ENCODE measurements around the gene CST9.

The CST9 gene

DNA sequence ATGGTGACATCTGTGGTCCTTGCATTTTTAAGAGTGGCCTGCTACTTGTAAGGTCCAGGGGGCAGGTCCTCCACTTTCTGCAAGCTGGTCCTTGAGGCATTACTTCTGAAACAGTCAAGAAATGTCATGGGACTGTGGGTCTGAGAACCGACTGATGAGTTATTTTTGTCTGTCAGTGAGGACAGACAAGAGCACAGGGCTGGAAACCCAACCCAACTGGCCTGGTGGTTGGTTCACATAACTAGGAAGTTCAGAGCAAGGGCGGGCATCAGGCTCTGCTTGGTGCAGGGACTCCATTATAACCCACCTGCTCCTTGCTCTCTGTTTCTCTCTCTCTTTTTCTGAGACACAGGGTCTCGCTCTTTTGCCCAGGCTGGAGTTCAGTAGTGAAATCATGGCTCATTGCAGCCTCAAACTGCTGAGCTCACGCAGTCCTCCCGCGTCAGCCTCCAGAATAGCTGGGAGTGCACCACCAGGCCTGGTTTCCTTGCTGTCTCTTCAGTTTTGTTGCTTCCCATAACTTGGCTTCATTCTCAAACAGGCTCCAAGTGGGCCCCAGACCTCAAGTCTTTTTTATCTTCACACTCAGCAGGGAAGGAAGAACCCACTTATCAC, 22.8 kb upstream of the CST9 start:
- Mint-ChIP-seq H3K27me3 (ENCODE audit: low read depth) (no peaks in the 10 kb centered on the region), H3K27ac (no peak overlapping the region), H3K36me3 (ENCODE audit: low read depth) (peaks cover 9% of the 10 kb centered on the region), H3K9me3 (no peaks in the 10 kb centered on the region), H3K4me3 (no peak overlapping the region), H3K4me1 (peaks cover 7% of the 10 kb centered on the region)
- no peak for TF ChIP-seq CTCF (IDR thresholded peaks at IDR 0.05; ENCODE audit: unreplicated experiment in 3 of 3)

GRCh38 chr20:23627501-23627900, 21.8 kb upstream of the CST9 start:
- TF ChIP-seq CTCF (IDR thresholded peaks at IDR 0.05; ENCODE audit: unreplicated experiment in 3 of 3), result no peak
- Mint-ChIP-seq H3K36me3 (ENCODE audit: low read depth) (peaks cover 9% of the 10 kb centered on the region), H3K4me1 (peaks cover 4% of the 10 kb centered on the region), H3K27ac (no peak overlapping the region), H3K9me3 (no peaks in the 10 kb centered on the region), H3K27me3 (ENCODE audit: low read depth) (no peaks in the 10 kb centered on the region), H3K4me3 (no peak overlapping the region)

- Mint-ChIP-seq H3K27ac (no peak overlapping the region), H3K4me1 (peaks cover 4% of the 10 kb centered on the region), H3K27me3 (ENCODE audit: low read depth) (no peaks in the 10 kb centered on the region), H3K36me3 (ENCODE audit: low read depth) (peaks cover 9% of the 10 kb centered on the region), H3K9me3 (peaks cover 2% of the 10 kb centered on the region), H3K4me3 (no peak overlapping the region)
- no peak for TF ChIP-seq CTCF (IDR thresholded peaks at IDR 0.05; ENCODE audit: unreplicated experiment in 3 of 3)
Measured at GRCh38 chr20:23626040-23626620, 20.4 kb upstream of the CST9 start.

DNA sequence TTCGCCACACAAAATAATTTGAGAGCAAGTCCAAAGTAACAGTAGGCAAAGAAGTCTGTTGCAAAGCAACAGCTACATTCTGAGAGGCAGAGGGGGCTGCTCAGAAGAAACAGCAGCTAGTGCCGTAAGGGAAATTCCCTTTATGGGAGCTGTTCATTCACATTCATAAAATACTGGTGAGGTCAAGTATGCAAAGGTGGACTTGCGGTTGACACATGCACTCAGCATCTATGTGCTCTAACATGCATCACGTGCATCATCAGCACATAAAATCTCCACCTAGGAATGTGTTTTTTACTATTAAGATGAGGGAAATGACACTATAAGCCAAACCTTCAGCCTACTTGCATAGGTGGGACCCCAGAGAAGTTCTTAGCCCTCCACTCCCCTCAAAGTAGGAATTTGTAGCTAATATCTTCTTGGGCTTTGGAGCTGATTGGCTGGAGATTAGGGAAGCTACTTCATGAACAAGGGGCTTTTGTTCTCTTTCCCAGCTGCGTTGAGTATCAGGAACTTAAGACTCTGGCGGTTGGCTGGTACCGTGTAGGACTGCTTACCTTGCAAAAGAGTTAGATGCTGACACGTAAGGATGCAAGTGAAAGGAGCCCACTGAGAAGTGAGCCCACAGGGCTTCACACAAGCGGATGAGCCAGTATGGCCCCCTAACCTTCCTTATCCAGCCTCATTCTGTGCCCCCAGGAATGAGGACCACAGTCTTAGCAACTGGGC, 19.7 kb upstream of the CST9 start:
- no peak for TF ChIP-seq CTCF (IDR thresholded peaks at IDR 0.05; ENCODE audit: unreplicated experiment in 3 of 3)
- Mint-ChIP-seq H3K9me3 (peaks cover 2% of the 10 kb centered on the region), H3K27ac (no peak overlapping the region), H3K4me3 (no peak overlapping the region), H3K4me1 (peaks cover 4% of the 10 kb centered on the region), H3K36me3 (ENCODE audit: low read depth) (peaks cover 9% of the 10 kb centered on the region), H3K27me3 (ENCODE audit: low read depth) (no peaks in the 10 kb centered on the region)

- Mint-ChIP-seq H3K27ac (no peak overlapping the region), H3K4me1 (peaks cover 4% of the 10 kb centered on the region), H3K4me3 (no peak overlapping the region), H3K9me3 (peaks cover 2% of the 10 kb centered on the region), H3K36me3 (ENCODE audit: low read depth) (peaks cover 9% of the 10 kb centered on the region), H3K27me3 (ENCODE audit: low read depth) (peaks cover 5% of the 10 kb centered on the region)
- TF ChIP-seq CTCF (IDR thresholded peaks at IDR 0.05; ENCODE audit: unreplicated experiment in 3 of 3), result no peak
Measured at GRCh38 chr20:23624324-23624691, 18.6 kb upstream of the CST9 start.
